Tibial artery (tissue), 4 donors: ENCODE data around the gene RNF26.
A peak's percentile ranks its signal among the peaks of the same experiment; 100 is the strongest.

Experiments
- DNase-seq, 2 donors: peaks; one replicate each; pipeline ENCODE4 v3.0.0-alpha.2; 2019
- H3K27ac ChIP-seq, 2 donors: fragments of 200-600 bp; sonication (generic) in 1 of 2; 1 replicate in 1 of 2; 2 replicates in 1 of 2; pipeline ENCODE4 v1.5.1; 2018 to 2019; ENCODE audit warnings: mild to moderate bottlenecking in 1 of 2
- H3K27me3 ChIP-seq, 2 donors: fragments of 200-600 bp; sonication (generic) in 1 of 2; one replicate each; pipeline versions ENCODE4 v1.5.1 to v1.6.0; 2016 to 2019
- H3K36me3 ChIP-seq, 3 donors: fragments of 200-600 bp; sonication (generic) in 2 of 3; one replicate each; pipeline ENCODE4 v1.5.1; 2016 to 2019; ENCODE audit warnings: mild to moderate bottlenecking in 2 of 3
- H3K4me1 ChIP-seq, 4 donors: fragments of 200-600 bp; sonication (generic) in 2 of 4; 1 replicate in 3 of 4; 2 replicates in 1 of 4; pipeline ENCODE4 v1.5.1; 2016 to 2019
- H3K4me3 ChIP-seq, 2 donors: fragments of 200-600 bp; sonication (generic) in 1 of 2; 1 replicate in 1 of 2; 2 replicates in 1 of 2; pipeline ENCODE4 v1.5.1; 2018 to 2019; ENCODE audit warnings: mild to moderate bottlenecking in 2 of 2
- H3K9me3 ChIP-seq, 3 donors: fragments of 200-600 bp; sonication (generic) in 1 of 3; one replicate each; pipeline ENCODE4 v1.5.1; 2016 to 2019
- intact Hi-C: fragments of 100-400 bp; cut with DNase I; formaldehyde crosslinking; loops from one replicate; pipeline ENCODE4 v1.15.0; 2023; ENCODE audit warnings: low total_unique reads
- TF ChIP-seq, protein P1 (sequence below), 2 experiments: fragments of 200-600 bp in 1 of 2; fragments of 450-650 bp in 1 of 2; IDR thresholded peaks; one replicate each; pipeline ENCODE4 v1.5.1; 2017 to 2019; ENCODE audit warnings: antibody characterized with exemption in 2 of 2, mild to moderate bottlenecking in 1 of 2, moderate library complexity in 1 of 2

RNF26 gene

GRCh38 chr11:119375337-119376196 lies 41.2 kb downstream of the RNF26 start:
- TF ChIP-seq, protein P1, sequence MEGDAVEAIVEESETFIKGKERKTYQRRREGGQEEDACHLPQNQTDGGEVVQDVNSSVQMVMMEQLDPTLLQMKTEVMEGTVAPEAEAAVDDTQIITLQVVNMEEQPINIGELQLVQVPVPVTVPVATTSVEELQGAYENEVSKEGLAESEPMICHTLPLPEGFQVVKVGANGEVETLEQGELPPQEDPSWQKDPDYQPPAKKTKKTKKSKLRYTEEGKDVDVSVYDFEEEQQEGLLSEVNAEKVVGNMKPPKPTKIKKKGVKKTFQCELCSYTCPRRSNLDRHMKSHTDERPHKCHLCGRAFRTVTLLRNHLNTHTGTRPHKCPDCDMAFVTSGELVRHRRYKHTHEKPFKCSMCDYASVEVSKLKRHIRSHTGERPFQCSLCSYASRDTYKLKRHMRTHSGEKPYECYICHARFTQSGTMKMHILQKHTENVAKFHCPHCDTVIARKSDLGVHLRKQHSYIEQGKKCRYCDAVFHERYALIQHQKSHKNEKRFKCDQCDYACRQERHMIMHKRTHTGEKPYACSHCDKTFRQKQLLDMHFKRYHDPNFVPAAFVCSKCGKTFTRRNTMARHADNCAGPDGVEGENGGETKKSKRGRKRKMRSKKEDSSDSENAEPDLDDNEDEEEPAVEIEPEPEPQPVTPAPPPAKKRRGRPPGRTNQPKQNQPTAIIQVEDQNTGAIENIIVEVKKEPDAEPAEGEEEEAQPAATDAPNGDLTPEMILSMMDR (IDR thresholded peaks at IDR 0.05): no peak
- peaks cover 0 to 60% (median 45%) of the 10 kb centered on the region in 4 donors for H3K4me1 ChIP-seq
- H3K27me3 ChIP-seq: no peaks in the 10 kb centered on the region
- H3K4me3 ChIP-seq: peak overlapping the region; percentile 4
- peak overlapping the region; percentile 79 to 83 for H3K27ac ChIP-seq
- intact Hi-C loops: loop anchor here (2.0 kb wide), 1 partner anchor 19 kb away; no protein-coding TSS in a partner anchor
- DNase-seq: peak; percentile 81 to 96
- no peaks in the 10 kb centered on the region for H3K36me3 ChIP-seq
- no peaks in the 10 kb centered on the region for H3K9me3 ChIP-seq

- H3K27ac ChIP-seq: peak overlapping the region; percentile 79 to 83
- peak in 1 of 2 donors; percentile 86 for DNase-seq
- H3K36me3 ChIP-seq: no peaks in the 10 kb centered on the region
- no peaks in the 10 kb centered on the region for H3K9me3 ChIP-seq
- TF ChIP-seq, protein P1 (IDR thresholded peaks at IDR 0.05): no peak
- intact Hi-C loops: no loop called here
- peaks cover 0 to 60% (median 45%) of the 10 kb centered on the region in 4 donors for H3K4me1 ChIP-seq
- H3K27me3 ChIP-seq: no peaks in the 10 kb centered on the region
- peak overlapping the region; percentile 4 for H3K4me3 ChIP-seq
These were observed 42.0 kb downstream of the RNF26 start for GRCh38 chr11:119376197-119376847.

GRCh38 chr11:119377112-119377901 lies 43.0 kb downstream of the RNF26 start:
- peaks cover 0 to 56% (median 43%) of the 10 kb centered on the region in 4 donors for H3K4me1 ChIP-seq
- no peaks in the 10 kb centered on the region for H3K9me3 ChIP-seq
- intact Hi-C loops: no loop called here
- H3K27ac ChIP-seq: peak overlapping the region; percentile 26 to 79
- no peaks in the 10 kb centered on the region for H3K36me3 ChIP-seq
- no peaks in the 10 kb centered on the region for H3K27me3 ChIP-seq
- peak in 1 of 2 donors; percentile 61 for DNase-seq
- TF ChIP-seq, protein P1 (IDR thresholded peaks at IDR 0.05): no peak
- no peak overlapping the region for H3K4me3 ChIP-seq

DNA sequence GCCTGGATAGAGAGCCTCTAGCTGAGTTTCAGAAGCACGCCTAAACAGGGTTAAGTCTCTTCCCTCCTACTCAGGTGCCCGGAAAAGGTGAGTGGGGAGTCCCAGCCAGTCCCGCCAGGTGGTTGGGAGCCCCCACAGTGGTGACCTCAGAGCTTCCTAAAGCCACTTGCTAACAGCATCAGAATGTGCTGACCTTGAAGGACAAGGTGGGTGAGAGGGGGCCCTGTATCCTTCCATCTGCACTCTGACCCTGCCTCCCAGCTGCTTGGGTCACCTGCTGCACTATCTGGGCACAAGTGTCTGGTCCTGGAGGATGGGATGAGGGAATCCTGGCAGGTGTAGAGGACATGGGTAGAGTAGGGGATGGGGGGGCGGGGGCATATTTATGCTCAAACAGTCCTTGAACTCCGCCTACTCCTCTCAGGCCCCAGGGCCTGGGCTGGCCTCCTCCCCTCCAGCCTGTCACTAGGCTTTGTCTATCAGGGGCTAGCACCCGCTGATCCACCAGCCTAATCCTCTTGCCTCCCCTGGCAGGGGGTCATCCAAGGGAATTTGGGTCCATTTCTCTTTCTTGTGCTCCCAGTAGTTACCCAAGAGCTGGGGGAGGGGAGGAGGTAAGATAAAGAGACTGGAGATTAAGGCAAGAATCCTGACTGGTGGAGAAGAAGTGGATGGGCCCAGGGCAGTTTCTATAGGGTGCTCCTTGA lies 43.8 kb downstream of the RNF26 start:
- TF ChIP-seq, protein P1 (IDR thresholded peaks at IDR 0.05): no peak
- H3K4me1 ChIP-seq: peaks cover 0 to 59% (median 44%) of the 10 kb centered on the region in 4 donors
- no peaks in the 10 kb centered on the region for H3K9me3 ChIP-seq
- H3K4me3 ChIP-seq: no peak overlapping the region
- H3K27ac ChIP-seq: no peak overlapping the region
- no peaks in the 10 kb centered on the region for H3K36me3 ChIP-seq
- no peaks in the 10 kb centered on the region for H3K27me3 ChIP-seq
- no peak for DNase-seq
- intact Hi-C loops: no loop called here
